ENCODE data around the gene PRKCB.
A peak's percentile ranks its signal among the peaks of the same experiment; 100 is the strongest.
"Not testable (repeated sequence)": the region's sequence is repeated elsewhere in the genome, so short reads cannot be mapped to it uniquely, and the experiment has no call there.

PRKCB gene

DNA sequence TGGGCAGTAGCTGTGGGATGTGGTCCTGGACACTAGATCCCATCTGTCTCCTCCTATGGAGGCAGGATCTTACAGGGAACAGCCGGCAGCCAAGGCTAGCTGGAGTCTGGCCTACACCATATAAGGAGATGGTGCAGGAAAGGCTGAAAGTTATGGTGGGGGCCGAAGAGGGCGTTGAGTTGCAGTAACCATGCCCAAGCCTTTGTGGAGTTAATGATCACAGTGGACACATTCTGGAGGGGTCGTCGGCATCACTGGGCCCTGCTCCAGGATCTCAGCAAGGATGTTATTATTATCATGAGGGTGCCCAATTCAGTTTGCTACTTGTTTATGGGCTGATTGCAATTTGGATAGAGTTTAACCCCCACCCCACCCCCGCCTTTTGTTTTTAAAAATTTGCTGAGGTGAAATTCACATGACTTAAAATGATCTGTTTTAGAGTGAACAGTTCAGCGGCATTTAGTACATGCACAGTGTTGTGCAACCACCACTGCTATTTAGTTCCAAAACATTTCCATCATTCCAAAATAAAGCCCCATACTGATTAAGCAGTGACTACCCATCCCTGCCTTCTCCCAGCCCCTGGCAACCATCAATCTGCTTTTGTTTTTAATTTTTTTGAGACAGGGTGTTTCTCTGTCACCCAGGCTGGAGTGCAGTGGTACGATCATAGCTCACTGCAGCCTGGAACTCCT, 236.0 kb downstream of the PRKCB start:
- FAIRE-seq: no peak
- no peak for DNase-seq (ENCODE audit: insufficient read length, low spot score)

DNA sequence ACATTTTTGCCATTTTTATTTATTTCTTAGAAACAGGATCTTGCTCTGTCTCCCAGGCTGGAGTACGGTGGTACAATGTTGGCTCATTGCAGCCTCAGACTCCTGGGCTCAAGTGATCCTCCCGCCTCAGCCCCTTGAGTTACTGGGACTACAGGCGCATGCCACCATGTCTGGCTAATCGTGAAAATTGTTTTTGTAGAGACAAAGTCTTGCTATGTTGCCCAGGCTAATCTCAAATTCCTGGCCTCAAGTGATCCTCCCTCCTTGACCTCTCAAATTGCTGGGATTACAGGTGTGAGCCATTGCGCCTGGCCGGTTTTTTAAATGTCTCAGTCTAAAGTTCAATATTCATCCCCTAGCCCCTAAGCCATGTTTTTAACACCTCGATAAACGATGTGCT, 237.5 kb downstream of the PRKCB start:
- no peak for DNase-seq (ENCODE audit: insufficient read length, low spot score)
- no peak for FAIRE-seq

DNA sequence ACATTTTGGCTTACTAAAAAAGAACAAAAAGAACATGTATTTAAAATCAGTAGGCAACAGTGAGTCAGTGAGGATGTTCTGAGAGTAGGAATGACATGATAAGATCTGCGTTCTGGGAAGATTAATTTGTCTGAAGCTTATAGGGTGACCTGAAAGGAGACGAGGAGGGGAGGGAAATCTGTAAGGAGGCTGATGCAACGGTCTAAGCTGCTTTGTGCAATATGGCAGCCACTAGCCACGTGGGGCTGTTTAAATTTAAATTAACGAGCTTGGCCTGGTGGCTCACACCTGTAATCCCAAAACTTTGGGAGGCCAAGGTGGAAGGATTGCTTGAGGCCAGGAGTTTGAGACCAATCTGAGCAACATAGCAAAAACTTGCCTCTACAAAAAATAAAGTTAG, 238.8 kb downstream of the PRKCB start:
- FAIRE-seq: no peak
- no peak for DNase-seq (ENCODE audit: insufficient read length, low spot score)

DNA sequence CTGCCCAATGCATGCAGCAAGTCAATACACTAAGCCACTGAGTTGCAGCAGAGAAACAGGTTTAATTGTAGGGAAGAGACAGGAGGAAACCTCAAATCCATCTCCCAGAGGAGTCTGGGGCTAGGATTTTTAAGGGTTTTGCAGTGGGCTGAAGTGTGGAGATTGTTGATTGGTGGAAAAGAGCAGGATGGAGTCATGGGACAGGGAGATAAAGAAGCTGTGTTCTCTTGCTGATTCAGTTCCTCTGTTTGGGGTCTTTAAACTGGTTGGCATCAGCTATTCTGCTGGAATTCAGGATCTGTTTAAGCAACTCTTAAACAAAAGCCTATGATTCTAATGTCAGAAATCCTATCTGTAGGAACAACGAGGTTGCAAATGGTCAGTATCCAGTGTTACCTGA, 239.5 kb downstream of the PRKCB start:
- DNase-seq (ENCODE audit: insufficient read length, low spot score) (no peak), FAIRE-seq (no peak)

DNA sequence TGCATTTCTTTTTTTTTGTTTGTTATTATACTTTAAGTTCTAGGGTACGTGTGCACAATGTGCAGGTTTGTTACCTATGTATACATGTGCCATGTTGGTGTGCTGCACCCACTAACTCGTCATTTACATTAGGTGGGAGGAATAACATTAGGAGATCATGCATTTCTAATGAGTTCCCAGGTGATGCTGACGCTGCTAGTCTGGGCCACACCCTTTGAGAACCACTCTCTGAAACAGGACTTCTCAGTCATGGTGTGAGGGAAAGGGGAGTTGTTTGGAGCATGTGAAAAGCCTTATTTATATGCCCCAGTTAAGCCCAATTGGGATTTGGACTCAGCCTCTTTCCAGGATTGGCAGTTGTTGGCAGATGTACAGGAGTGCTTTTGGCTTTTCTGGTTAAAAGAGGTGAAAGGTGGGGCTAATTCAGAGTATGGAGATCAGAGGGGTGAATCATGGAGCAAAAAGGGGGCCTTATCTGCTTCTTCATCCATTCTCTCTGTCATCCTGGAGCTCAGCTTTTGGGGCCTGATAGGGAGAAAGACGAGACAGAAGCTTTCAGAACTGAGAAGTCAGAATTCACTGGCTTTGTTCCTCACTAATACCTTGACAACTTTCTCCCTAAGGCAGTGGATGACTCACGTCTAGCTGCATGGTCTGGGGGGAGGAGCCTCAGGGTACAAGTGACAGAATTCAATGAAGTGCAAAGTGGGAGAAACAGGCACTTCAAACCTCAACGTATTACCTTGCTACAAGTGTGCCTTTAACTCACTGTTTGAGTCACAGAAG, 240.3 kb downstream of the PRKCB start:
- FAIRE-seq: peak; percentile 59

DNA sequence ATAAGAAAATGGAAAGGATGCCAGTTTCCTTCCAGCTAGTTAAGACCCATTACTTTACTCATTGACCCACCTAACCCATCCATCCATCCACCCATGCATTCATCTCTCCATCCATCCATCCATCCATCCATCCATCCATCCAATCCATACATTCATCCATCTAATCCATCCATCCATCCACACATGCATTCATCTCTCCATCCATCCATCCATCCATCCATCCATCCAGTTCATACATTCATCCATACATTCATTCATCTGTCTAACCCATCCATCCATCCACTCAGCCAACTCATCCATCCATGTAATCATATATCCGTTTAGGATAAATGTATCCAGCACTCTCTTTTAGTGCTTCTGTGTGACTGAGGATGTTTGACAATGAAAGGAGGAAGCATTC, 241.5 kb downstream of the PRKCB start:
- FAIRE-seq: no peak

More for the DNA sequence above, 240.3 kb downstream of the PRKCB start:
- DNase-seq (ENCODE audit: insufficient read length, low spot score): peak; percentile 9

DNA sequence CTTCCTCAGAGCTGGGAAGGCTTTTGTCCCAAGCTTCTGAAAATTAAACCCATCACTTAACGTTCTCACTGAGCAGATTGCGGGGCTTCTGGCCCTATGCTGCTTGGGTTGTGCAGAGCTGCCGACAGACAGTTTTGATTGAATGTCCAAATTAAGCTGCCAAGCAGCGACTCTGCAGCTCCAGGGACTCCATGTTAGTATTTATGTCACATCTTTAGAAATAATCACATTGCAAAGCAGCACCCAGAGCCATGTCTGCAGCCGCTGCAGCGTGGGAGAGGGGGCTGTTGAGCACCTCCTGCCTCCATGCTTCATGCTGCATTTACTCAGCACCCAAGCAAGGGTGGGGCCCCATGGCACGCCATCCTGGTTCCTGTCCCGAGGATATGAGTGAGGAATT, 242.2 kb downstream of the PRKCB start:
- no peak for FAIRE-seq
- DNase-seq (ENCODE audit: insufficient read length, low spot score): no peak

More for the DNA sequence above, 241.5 kb downstream of the PRKCB start:
- no peak for DNase-seq (ENCODE audit: insufficient read length, low spot score)

DNA sequence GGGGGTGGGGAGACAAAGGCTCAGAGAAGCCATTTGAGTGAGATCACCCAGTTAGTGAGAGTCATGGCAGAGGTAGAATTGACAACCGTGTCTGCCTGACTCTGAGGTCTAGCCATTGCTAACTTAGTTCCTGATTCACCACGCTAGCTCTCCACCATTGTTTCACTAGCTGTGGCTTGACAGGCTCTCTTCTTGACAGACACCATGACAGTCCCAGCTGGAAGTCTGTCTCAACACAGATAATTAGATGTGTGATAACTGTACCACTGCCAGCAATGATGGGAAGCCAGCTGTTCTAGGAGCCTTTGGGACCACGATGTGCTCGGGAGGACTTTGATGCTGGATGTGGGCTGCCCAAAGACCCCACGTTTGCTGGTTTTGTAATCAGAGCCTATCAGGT, 249.9 kb downstream of the PRKCB start:
- FAIRE-seq (no peak), DNase-seq (ENCODE audit: insufficient read length, low spot score) (no peak)

DNA sequence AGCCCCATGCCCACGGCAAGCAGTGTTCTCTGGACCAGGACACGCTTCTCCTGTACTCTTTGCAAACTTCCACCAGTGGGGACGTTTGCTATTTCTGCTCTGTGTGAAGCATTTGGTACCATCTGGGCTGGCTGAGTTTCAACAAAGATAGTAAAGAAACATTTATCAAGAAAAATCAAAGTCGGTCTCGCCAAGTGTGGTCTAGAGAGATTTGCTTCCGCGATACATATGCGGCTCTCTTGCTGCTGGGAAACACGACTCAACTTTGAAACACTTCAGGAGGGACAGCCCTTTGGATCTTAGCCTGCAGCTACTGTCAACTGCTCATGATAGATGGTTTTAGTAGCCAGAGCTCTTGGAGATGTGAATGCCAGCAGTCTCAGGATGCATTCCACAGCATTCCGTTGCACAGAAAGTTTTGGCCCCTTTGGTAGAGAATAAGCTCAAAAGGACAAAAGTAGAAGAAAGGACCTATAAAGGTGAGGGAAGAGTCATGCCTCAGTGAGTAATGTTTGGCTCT, 252.2 kb downstream of the PRKCB start:
- FAIRE-seq: no peak
- DNase-seq (ENCODE audit: insufficient read length, low spot score): no peak

DNA sequence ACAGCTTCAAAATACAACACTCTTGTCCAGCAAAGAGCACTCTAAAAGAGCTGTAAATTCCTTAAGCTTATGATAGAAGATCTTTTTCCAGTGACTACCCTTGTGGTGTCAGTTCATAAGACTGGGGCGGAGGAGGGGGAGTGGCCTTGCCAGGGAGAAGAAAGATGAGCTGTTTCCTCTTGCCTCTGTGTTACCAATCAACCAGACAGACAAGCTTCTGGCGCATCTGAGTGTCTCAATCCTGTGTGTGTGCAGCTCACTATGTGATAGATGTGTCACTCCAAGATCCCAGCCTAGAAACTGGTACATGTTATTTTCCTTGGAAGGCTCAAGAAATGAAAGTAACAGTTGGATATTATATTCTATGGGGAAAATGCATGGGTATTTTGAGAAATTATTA, 253.0 kb downstream of the PRKCB start:
- no peak for DNase-seq (ENCODE audit: insufficient read length, low spot score)
- no peak for FAIRE-seq

DNA sequence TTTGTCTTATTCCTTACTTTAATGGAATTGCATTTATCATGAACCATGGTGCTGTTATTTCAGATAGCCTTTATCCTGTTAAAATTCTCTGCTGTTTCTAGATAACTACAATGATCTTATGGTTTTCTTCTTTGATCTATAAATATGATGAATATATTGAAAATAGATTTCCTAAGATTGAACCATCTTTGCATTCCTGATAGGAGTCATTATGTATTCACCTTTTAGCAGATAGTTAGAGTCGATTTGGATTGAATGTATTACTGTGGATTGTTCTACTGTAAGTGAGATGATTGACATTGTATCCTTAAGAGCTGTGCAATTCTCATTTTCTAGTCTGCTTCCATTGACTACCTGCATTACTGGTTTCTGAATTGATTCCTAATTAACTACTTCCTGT, 255.3 kb downstream of the PRKCB start:
- DNase-seq (ENCODE audit: insufficient read length, low spot score) (no peak), FAIRE-seq (no peak)

DNA sequence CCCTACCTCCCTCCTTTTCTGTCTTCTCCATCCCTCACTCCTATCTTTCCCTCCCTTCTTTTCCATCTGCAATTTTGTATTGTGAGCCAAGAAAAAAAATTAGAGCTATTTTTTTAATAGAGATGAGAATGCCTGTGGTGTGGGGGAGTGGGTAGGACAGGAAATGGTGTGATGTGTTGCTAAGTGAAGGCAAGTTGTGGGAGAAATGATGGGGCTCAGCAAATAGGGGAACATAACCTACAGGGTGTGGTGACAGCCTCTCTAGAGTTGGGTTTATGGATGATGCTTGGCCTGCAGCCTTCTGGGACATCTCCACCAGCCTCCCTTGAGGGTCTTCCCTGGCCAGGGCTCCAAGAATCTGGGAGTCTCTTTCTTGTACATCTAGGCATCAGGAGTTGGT, 257.3 kb downstream of the PRKCB start:
- DNase-seq (ENCODE audit: insufficient read length, low spot score) (no peak), FAIRE-seq (no peak)

DNA sequence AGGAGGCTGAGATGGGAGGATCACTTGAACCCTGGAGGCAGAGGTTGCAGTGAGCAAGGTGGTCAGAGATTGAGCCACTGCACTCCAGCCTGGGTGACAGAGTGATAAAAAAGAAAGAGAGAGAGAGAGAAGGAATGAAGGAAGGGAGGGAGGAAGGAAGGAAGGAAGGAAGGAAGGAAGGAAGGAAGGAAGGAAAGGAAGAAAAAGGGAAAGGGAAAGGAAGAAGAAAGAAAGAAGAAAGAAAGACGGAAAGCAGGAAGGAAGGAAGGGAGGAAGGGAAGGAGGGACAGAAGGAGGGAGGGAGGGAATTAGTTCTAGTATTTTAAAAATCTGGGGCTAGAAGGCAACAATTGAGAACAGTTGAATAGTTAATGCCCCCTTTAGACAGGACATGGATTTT, 258.9 kb downstream of the PRKCB start:
- DNase-seq (ENCODE audit: insufficient read length, low spot score): no peak
- no peak for FAIRE-seq

DNA sequence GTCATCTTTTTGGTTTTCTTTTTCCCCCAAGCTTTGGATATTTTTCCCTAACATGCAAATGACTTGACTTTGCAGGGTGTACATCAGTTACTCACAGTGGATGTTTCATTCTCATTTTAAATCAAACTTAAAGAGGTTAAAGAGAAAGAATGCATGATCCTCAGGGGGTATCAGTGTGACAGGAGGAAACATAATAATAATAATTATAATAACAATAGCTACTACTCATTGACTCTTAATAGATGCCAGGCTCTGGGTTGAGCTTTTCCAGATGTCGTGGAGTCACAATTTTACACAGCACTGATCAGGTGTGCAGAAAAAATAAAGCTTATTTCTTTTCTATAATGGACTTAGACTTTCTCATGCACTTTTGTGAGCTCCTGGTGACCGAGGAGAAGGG, 263.1 kb downstream of the PRKCB start:
- FAIRE-seq (no peak), DNase-seq (ENCODE audit: insufficient read length, low spot score) (no peak)

DNA sequence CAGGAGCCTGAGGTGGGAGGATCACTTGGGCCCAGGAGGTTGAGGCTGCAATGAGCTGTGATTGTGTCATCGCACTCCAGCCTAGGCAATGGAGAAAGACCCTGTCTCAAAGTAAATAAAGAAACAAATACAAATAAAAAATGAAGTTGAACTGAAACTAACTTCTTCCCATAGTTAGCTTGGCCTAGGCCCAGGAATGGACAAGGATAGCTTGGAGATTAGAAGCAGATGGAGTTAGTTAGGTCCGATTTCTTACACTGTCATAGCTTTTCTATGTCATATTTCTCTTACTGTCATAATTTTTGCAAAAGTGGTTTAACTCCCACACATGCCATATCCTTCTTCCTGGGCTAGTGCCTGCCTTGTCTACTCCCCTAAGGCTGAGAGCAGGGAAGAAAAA, 265.6 kb downstream of the PRKCB start:
- DNase-seq (ENCODE audit: insufficient read length, low spot score): no peak

DNA sequence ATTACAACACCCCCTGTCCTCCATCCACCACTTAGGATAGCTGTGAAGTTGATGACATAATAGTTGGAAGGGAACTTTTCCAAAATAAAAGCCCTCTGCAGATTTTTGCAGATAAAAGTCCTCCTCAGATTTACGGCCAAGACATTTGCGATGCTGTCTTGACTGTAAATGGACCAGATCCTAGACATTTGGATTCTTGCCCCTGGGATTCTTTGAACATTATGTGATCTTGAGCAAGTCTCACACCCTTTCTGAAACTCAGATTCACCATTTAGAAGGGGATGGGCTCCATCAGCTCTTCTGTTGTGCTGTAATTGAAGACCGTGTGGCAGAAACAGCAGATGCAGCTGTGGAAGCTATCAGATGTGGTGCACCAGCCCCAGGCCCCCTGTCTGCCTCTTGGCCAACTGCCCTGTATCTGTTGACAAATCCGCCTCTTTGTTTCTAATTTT, 266.5 kb downstream of the PRKCB start:
- DNase-seq (ENCODE audit: insufficient read length, low spot score): no peak
- no peak for FAIRE-seq

More for the DNA sequence above, 265.6 kb downstream of the PRKCB start:
- no peak for FAIRE-seq

DNA sequence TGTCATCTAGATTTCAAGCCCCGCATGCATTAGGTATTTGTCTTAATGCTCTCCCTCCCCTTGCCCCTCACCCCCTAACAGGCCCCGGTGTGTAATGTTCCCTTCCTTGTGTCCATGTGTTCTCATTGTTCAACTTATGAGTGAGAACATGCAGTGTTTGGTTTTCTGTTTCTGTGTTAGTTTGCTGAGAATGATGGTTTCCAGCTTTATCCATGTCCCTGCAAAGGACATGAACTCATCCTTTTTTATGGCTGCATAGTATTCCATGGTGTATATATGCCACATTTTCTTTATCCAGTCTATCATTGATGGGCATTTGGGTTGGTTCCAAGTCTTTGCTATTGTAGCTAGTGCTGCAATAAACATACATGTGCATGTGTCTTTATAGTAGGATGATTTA, 269.7 kb downstream of the PRKCB start:
- not testable (repeated sequence) for DNase-seq (ENCODE audit: insufficient read length, low spot score); FAIRE-seq

DNA sequence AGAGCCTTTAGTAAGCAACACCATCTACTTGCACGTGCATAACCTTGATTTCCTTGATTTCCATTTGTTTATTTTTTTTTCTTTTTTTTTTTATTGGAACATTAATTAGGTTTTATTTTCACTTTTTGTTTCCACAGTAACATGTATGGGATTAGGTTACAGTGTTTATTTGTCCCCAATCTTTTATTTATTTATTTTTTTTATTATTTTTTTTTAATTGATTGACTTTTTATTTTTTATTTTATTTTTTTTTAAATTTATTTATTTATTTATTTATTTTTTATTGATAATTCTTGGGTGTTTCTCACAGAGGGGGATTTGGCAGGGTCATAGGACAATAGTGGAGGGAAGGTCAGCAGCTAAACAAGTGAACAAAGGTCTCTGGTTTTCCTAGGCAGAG, 272.3 kb downstream of the PRKCB start:
- not testable (repeated sequence) for FAIRE-seq; DNase-seq (ENCODE audit: insufficient read length, low spot score)

DNA sequence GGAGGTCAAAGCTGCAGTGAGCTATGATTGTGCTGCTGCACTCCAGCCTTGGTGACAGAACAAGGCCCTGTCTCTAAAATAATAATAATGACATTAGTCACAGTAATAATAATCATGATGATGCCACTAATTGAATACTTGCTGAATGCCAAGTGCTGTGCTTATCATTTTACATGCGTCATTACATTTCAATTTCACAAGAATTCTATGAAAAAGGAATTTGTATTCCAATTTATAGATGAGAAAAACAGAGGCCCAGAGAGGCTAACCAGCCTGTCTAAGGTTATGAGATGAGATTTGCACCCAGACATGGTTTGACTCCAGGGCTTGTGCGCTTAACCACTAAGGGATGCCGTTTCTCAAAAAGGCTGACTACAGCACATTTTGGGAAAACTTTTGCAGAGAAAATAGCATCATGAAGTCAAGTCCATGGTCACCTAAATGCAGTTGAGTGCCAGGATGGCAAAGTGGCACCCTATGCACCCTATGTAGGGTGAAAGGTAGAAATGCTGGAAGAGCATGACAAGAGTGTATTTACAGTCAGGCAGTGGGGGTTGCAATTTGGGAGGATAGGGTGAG, 276.0 kb downstream of the PRKCB start:
- FAIRE-seq (no peak), DNase-seq (ENCODE audit: insufficient read length, low spot score) (no peak)

DNA sequence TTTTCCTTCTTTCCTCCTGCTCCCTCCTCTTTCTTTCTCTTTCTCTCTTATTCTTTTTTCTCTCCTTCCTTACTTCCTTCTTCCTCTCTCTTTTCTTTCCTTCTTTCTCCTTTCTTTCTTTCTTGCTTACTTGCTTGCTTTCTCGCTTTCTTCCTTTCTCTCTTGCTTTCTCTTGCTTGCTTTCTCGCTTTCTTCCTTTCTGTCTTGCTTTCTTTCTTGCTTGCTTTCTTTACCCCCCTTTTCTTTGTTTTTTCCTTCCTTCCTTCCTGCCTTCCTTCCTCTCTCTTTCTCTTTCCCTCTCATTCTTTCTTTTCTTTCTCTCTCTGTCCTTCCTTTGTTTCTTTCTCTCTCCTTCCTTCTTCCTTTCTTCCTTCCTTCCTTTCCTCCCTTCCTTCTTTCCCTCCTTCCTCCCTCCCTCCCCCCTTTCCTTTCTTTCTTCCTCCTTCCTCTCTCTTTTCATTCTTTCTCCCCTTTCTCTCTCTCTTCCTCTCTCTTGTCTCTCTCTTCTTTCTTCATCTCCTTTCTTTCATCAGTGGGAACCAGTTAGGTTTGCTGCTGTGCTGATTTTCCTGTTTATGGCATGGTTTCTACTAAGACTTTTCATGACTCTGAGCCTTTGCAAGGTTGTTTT, 277.4 kb downstream of the PRKCB start:
- DNase-seq (ENCODE audit: insufficient read length, low spot score) (no peak), FAIRE-seq (no peak)

DNA sequence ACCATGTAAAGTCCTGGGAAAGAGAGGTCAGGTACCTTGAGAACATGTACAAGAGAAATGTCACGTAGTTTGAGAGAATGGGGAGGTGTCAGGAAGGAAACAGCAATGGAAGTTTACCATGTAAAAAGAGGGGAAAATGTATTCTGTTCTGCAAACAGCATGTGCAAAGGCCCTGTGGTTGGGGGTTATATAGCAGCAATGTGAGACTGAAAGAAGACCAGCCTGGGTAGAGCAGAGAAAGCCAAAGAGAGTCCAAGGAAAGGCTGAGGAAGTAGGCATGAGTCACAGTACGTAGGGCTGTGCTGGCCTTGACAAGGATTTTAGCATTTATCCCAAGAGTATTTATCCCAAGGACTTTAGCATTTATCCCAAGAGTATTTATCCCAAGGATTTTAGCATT, 279.1 kb downstream of the PRKCB start:
- FAIRE-seq: no peak

More for the DNA sequence above, 279.1 kb downstream of the PRKCB start:
- DNase-seq (ENCODE audit: insufficient read length, low spot score): no peak

Data from GM19239 (cell line).